Activated T-helper 1 cell treated with anti-CD3 and anti-CD28 coated beads, Interleukin-12 subunit alpha, Interleukin-12 subunit beta, Interleukin-2, Interleukin-4 antibody, amounts not matched to agents 30 ng/mL and 10 ng/mL and 1 ng/mL, durations not matched to agents 14 hours and 24 hours and 36 hours (primary cell): Measurements from ENCODE around the gene WDR36. TPM values are rescaled to one million over a fixed set of nuclear protein-coding genes. Genes with fewer than 3 reads are reported as not detected.

Source experiments
- DNase-seq: peaks from one replicate; pipeline ENCODE4 v3.0.0; 2021; ENCODE audit warnings: low spot score
- H3K27ac Mint-ChIP-seq: one replicate; pipeline ENCODE4 v1.8.0; 2021; ENCODE audit warnings: mild to moderate bottlenecking, mixed read lengths
- H3K27me3 Mint-ChIP-seq: one replicate; pipeline ENCODE4 v1.8.0; 2022; ENCODE audit warnings: mild to moderate bottlenecking, moderate library complexity, mixed read lengths; ENCODE audit not compliant: insufficient read depth
- H3K36me3 Mint-ChIP-seq: one replicate; pipeline ENCODE4 v1.8.0; 2021; ENCODE audit warnings: low read depth, mixed read lengths
- H3K4me1 Mint-ChIP-seq: one replicate; pipeline ENCODE4 v1.8.0; 2021; ENCODE audit warnings: low read depth, mixed read lengths
- H3K4me3 Mint-ChIP-seq: one replicate; pipeline ENCODE4 v1.8.0; 2021; ENCODE audit warnings: mild to moderate bottlenecking, moderate library complexity, mixed read lengths
- H3K9me3 Mint-ChIP-seq: one replicate; pipeline ENCODE4 v1.8.0; 2021; ENCODE audit warnings: mixed read lengths
- intact Hi-C: fragments of 100-400 bp; cut with micrococcal nuclease; formaldehyde crosslinking; loops from one replicate; pipeline ENCODE4 v1.15.1; 2024
- total RNA-seq: library from RNA; stranded (reverse); gene quantifications from 2 replicates; pipeline ENCODE4 v1.2.3, GENCODE V29; 2022

WDR36 gene
- total RNA-seq, 1 donor from 2014 or later: 82.5 TPM

DNA sequence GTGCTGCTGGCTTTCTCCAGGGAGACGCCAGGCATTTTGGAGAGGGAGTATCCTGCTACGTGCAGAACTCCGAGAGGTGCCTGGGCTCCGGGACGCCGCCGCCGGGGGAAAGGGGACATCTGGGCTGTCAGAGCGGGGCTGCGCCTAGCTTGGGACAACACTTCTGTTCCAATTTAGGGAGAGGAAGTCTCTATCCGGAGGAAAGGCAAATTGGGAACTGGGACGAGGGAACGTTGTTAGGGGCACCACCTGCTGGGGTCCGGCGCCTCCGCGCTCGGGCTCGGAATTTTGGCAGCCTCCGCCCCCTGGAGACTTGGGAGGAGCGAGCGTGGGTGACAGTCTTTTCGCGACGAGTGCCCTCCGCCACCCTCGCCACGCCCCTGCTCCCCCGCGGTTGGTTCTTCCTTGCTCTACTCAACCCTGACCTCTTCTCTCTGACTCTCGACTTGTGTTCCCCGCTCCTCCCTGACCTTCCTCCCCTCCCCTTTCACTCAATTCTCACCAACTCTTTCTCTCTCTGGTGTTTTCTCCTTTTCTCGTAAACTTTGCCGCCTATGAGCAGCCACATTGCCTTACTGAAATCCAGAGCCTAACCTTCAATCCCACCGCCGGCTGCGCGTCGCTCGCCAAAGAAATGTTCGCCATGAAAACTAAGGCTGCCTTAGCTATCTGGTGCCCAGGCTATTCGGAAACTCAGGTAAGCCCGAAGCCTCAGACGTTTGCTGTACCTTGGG lies 19.0 kb upstream of the WDR36 start:
- Mint-ChIP-seq H3K27ac (peak overlapping the region; percentile 12), H3K9me3 (no peaks in the 10 kb centered on the region), H3K27me3 (peaks cover 58% of the 10 kb centered on the region), H3K4me3 (peak overlapping the region; percentile 86), H3K36me3 (peaks cover 2% of the 10 kb centered on the region), H3K4me1 (peaks cover 31% of the 10 kb centered on the region)
- peak; percentile 50 for DNase-seq
- intact Hi-C loops: loop anchor here (1.0 kb wide), 1 partner anchor 19 kb away; the partner anchor contains the start of gene WDR36

DNA sequence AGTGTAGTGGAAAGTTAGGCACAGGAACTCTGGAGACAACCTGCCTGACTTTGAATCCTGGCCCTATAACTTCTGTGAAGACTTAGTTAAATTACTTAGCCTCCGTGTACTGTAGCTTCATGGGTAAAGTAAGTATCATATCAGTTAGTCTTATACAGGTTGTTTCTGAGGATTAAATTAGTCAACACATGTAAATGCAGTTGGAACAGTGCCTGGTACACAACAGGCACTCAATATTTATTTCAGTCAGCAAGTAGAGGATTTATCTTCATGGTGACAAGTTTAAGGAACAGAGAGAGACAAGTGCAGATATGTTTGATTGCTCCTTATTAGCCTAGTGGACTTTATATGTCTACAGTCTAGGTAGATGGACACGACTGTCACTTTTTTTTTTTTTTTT lies 17.9 kb upstream of the WDR36 start:
- Mint-ChIP-seq H3K4me1 (peaks cover 31% of the 10 kb centered on the region), H3K9me3 (no peaks in the 10 kb centered on the region), H3K36me3 (peaks cover 2% of the 10 kb centered on the region), H3K27me3 (peaks cover 53% of the 10 kb centered on the region), H3K4me3 (peak overlapping the region; percentile 86), H3K27ac (no peak overlapping the region)
- intact Hi-C loops: no loop called here
- no peak for DNase-seq

DNA sequence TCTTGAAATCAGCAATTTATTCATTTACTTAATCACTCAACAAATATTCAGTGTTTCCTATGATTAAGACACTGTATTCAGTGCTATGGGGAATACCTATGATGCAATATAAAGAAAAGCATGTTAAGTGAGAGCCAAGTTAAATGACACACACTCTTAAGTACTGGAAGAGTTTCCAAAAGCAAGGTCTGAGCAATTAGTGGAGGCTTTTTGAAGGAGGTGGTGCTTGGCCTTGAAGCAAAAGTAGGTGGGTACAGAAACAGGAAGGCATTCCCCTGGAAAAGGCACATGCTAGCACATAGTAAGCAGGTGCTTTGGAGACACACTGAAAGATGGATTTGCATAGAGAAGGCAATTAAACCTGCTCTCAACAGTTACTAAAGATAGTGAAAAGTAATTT lies 16.6 kb upstream of the WDR36 start:
- no peak overlapping the region for H3K4me3 Mint-ChIP-seq
- H3K27ac Mint-ChIP-seq: no peak overlapping the region
- intact Hi-C loops: no loop called here
- DNase-seq: no peak
- H3K27me3 Mint-ChIP-seq: peaks cover 47% of the 10 kb centered on the region
- peaks cover 2% of the 10 kb centered on the region for H3K36me3 Mint-ChIP-seq
- H3K4me1 Mint-ChIP-seq: peaks cover 30% of the 10 kb centered on the region
- no peaks in the 10 kb centered on the region for H3K9me3 Mint-ChIP-seq

DNA sequence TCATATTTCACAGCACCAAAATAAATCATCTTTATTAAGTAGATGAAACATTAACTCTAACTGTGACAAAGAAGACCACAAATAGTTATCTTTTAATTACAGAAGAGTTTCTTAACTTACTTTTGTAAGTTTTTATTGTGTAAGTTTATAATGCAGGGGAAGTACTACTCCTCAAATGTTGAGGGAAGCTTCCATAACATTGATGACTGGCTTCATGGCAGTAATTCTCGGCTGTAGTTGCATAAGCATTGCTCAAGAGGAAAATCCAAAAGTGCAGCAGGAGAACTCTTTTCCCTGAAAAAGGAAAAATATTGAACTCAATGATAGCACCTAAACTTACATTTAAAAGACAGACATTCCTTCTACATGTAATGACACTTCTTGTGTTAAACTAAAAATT lies 16.1 kb upstream of the WDR36 start:
- Mint-ChIP-seq H3K9me3 (no peaks in the 10 kb centered on the region), H3K4me3 (no peak overlapping the region), H3K27ac (no peak overlapping the region), H3K4me1 (peaks cover 24% of the 10 kb centered on the region), H3K36me3 (peaks cover 2% of the 10 kb centered on the region), H3K27me3 (peaks cover 43% of the 10 kb centered on the region)
- intact Hi-C loops: no loop called here
- no peak for DNase-seq

DNA sequence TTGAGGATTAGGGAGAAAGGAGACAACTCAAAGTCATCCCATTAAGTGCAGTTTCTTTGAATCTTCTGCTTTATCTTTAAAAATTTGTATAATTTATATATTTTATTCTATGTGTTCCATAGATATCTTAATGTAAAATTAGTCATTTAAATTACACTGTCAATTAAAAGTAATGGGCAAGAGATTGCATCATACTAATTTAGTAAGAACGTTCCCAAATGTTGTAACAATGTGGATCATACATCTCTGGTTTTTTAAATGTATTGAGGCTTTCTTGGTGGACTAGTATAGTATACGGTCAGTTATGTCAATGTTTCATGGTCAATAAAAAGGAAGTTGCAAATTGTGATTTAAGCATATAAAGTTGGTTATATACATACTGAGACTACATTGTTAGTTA lies 14.5 kb upstream of the WDR36 start:
- H3K36me3 Mint-ChIP-seq: peaks cover 2% of the 10 kb centered on the region
- no peak overlapping the region for H3K27ac Mint-ChIP-seq
- no peaks in the 10 kb centered on the region for H3K9me3 Mint-ChIP-seq
- H3K4me1 Mint-ChIP-seq: peaks cover 15% of the 10 kb centered on the region
- intact Hi-C loops: no loop called here
- H3K27me3 Mint-ChIP-seq: peaks cover 38% of the 10 kb centered on the region
- no peak overlapping the region for H3K4me3 Mint-ChIP-seq
- DNase-seq: no peak

DNA sequence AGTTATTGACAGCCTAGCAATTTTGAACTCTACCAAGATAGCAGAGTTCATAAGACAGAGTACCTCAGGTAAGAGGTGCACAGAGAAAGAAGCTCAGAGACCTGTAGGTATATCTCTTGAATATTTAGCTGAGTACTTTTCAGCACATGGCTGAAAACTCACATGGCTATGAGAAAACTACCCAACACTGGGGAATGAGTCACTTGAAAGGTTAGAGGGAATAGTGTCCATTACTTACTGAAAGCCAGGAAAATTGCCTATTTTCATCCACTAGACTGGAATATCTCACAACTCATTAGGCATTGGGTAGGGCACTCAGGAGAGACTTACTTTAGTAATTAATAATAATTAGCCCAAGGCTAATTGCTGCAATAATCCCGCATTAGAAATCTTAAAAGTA lies 12.3 kb upstream of the WDR36 start:
- Mint-ChIP-seq H3K9me3 (no peaks in the 10 kb centered on the region), H3K27me3 (peaks cover 39% of the 10 kb centered on the region), H3K4me3 (no peak overlapping the region), H3K4me1 (no peaks in the 10 kb centered on the region), H3K27ac (no peak overlapping the region), H3K36me3 (no peaks in the 10 kb centered on the region)
- DNase-seq: no peak
- intact Hi-C loops: no loop called here

DNA sequence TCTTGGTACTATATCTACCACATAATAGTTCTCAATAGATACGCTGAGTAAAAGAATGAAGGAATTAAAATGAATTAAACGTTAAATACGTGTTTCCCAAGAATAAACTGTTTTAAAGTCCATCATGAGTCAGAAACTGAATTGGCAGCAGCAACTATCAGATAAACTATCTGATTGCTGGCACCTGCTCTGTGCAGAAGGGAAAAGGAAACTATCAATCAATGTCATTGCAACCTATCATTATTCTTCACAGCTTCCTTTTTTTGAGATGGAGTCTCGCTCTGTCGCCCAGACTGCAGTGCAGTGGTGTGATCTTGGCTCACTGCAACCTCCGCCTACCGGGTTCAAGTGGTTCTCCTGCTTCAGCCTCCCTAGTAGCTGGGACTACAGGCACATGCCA lies 8.8 kb upstream of the WDR36 start:
- Mint-ChIP-seq H3K36me3 (no peaks in the 10 kb centered on the region), H3K4me1 (no peaks in the 10 kb centered on the region), H3K27ac (no peak overlapping the region), H3K9me3 (no peaks in the 10 kb centered on the region), H3K27me3 (peaks cover 37% of the 10 kb centered on the region), H3K4me3 (no peak overlapping the region)
- intact Hi-C loops: no loop called here
- no peak for DNase-seq

DNA sequence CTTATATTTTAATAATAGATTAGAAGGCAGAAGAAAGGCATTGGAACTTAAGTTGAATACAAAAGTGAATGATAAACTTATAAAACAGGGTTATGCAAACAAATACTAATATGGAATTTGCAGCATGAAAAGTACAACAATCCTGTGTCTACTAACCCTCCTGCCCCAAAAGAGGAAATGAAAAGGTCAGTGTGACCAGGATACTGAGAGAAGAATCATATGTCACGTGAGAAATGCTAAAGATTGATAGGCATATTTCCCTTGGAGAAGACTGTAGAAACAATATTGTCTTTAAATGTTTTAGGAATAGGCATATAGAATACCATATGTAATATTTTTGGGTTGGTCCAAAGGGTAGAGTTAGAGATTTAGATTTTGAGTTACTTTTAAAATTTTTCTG lies 3.8 kb downstream of the WDR36 start:
- H3K4me3 Mint-ChIP-seq: no peak overlapping the region
- peaks cover 52% of the 10 kb centered on the region for H3K4me1 Mint-ChIP-seq
- peaks cover 4% of the 10 kb centered on the region for H3K9me3 Mint-ChIP-seq
- H3K36me3 Mint-ChIP-seq: peaks cover 51% of the 10 kb centered on the region
- DNase-seq: no peak
- H3K27me3 Mint-ChIP-seq: no peaks in the 10 kb centered on the region
- intact Hi-C loops: loop anchor here (2.0 to 10.0 kb wide), 4 partner anchors 17 to 1769 kb away; partner anchors contain the start of genes NREP and SRP19
- no peak overlapping the region for H3K27ac Mint-ChIP-seq

DNA sequence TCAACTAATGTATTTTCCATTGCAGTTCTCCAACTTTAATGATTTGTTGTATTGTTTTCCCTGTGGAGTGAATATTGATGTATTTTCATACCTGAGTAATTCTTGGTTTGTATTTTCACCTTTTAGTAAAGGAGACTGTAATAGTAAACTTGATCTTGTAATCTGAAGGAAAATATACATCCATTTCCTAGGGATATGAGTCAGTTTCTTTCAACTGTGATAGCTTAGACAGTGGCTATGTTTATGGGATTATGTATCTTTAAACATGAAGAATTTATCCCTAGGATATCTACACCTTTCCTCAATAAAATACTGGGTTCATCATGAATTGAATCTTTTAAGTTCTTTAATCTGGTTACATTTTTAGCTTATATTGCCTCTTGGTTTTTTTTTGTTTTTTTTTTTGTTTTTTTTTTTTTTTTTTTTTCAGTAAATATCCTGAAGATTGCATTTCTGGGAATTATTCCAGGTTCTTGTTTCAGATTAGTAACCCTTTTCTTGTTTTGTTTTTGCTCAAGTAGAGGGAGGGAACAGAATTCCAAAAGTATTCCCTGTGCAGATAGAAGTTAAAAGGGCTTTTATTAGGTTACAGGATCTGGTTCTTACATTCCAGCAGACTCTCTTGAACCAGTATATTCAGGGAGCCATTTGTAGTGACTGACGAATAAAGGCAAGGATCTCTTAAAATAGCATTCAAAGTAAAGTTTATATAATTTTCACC lies 7.1 kb downstream of the WDR36 start:
- peaks cover 34% of the 10 kb centered on the region for H3K4me1 Mint-ChIP-seq
- intact Hi-C loops: loop anchor here (10.0 kb wide), 3 partner anchors 656 to 1766 kb away; partner anchors contain the start of genes NREP and SRP19
- H3K27ac Mint-ChIP-seq: no peak overlapping the region
- no peak for DNase-seq
- H3K27me3 Mint-ChIP-seq: no peaks in the 10 kb centered on the region
- H3K4me3 Mint-ChIP-seq: no peak overlapping the region
- H3K36me3 Mint-ChIP-seq: peaks cover 63% of the 10 kb centered on the region
- H3K9me3 Mint-ChIP-seq: no peaks in the 10 kb centered on the region

DNA sequence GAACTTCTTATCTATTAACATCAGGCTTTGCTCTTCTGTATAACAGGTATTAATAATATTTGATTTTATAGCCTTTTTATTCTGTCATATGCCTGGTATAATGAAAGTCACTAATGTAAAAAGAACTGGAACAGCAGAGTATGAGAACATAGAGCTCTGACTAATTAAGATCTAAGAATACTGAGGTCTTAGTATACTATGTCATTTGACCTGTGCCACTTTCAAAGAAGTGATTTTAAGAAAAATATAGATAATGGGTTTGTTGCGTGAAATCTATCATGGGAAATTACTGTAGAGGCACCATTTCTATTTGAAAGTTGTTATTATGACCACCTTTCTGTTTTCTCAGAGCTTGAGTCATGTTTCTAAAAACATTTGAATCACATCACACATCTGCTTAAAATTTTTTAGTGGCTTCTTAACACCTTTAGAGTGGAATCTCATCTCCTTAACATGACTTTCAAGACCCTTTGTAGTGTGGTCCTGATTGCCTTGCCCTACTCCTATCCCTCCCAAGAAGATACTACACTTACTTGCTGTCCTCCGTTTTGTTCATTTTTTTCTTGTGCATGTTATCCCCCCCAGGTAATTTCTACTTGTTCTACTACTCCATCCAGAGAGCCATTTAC lies 14.3 kb downstream of the WDR36 start:
- Mint-ChIP-seq H3K9me3 (no peaks in the 10 kb centered on the region), H3K4me3 (no peak overlapping the region), H3K4me1 (no peaks in the 10 kb centered on the region), H3K27ac (no peak overlapping the region), H3K36me3 (peaks cover 56% of the 10 kb centered on the region), H3K27me3 (no peaks in the 10 kb centered on the region)
- intact Hi-C loops: no loop called here
- no peak for DNase-seq

DNA sequence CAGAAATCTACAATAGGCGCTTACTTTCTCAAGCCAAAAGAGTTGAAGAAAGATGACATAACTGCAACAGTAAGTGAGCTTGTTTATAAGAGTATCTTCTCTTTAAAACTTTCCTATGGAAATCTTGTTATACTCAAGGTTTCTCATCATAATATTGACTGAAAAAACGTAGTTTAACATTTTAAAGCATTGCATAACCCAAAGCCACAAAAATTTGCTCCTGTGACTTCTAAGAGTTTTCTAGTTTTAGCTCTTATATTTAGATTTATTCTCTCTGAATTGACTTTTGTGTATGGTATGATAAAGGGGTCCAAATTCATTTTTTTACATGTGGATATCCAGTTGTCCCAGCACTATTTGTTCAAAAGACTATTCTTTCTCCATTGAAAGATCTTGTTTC lies 15.2 kb downstream of the WDR36 start:
- Mint-ChIP-seq H3K4me1 (no peaks in the 10 kb centered on the region), H3K27ac (no peak overlapping the region), H3K36me3 (peaks cover 58% of the 10 kb centered on the region), H3K9me3 (no peaks in the 10 kb centered on the region), H3K4me3 (no peak overlapping the region), H3K27me3 (no peaks in the 10 kb centered on the region)
- DNase-seq: no peak
- intact Hi-C loops: no loop called here

DNA sequence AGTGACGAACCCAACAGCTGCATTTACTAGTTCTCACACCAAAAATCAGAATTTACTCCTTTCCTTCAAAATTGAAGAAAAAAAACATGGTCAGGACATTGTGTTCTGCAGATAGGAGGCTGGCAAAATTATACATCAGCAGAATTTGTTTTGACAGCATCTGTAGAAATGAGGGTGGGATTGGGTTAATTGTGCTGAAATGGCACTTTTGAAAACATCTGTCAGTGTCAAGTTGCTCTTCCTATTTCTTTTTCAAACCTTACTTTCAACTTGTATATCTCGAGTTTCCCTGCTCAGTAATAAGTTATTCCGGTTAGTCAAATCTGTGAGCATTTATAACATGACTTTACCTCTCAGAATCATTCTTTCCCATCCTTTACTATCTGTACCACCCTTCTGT lies 19.8 kb downstream of the WDR36 start:
- no peak for DNase-seq
- peaks cover 7% of the 10 kb centered on the region for H3K4me1 Mint-ChIP-seq
- peaks cover 42% of the 10 kb centered on the region for H3K36me3 Mint-ChIP-seq
- intact Hi-C loops: loop anchor here (2.0 kb wide), 1 partner anchor 15 kb away; no protein-coding TSS in a partner anchor
- no peak overlapping the region for H3K4me3 Mint-ChIP-seq
- H3K9me3 Mint-ChIP-seq: no peaks in the 10 kb centered on the region
- no peak overlapping the region for H3K27ac Mint-ChIP-seq
- H3K27me3 Mint-ChIP-seq: no peaks in the 10 kb centered on the region

DNA sequence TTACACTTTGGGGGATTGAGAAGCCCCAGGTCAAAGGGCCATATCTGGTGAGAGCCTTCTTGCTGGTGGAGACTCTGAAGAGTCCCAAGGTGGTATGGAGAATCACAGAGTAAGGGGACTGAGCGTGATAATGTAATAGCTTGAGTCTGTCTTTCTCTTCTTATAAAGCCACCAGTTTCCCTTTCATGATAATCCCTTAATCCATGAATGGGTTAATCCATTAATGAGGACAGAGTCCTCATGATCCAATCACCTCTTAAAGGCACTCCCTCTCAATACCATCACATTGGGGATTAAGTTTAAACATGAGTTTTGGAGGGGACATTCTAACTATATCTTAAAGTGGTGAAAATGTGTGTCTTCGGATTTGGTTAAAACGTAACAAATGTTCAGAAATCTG lies 21.5 kb downstream of the WDR36 start:
- DNase-seq: no peak
- no peak overlapping the region for H3K27ac Mint-ChIP-seq
- peaks cover 41% of the 10 kb centered on the region for H3K36me3 Mint-ChIP-seq
- peaks cover 19% of the 10 kb centered on the region for H3K4me1 Mint-ChIP-seq
- H3K9me3 Mint-ChIP-seq: no peaks in the 10 kb centered on the region
- H3K27me3 Mint-ChIP-seq: no peaks in the 10 kb centered on the region
- intact Hi-C loops: loop anchor here (2.0 kb wide), 1 partner anchor 17 kb away; no protein-coding TSS in a partner anchor
- no peak overlapping the region for H3K4me3 Mint-ChIP-seq
